Mesendoderm (in vitro differentiated cells): ENCODE results near the gene SPSB1.
"Not testable (repeated sequence)": the region's sequence is repeated elsewhere in the genome, so short reads cannot be mapped to it uniquely, and the experiment has no call there.

Source experiments
- DNase-seq: peaks from one replicate; pipeline ENCODE4 v3.0.0; 2013
- H2AK5ac ChIP-seq: 2 replicates; pipeline ENCODE4 v1.6.1; 2013; ENCODE audit warnings: low read length, inconsistent platforms
- H2BK120ac ChIP-seq: 2 replicates; pipeline ENCODE4 v1.6.1; 2013; ENCODE audit warnings: low read depth, mild to moderate bottlenecking, low read length, moderate library complexity, mixed read lengths
- H2BK15ac ChIP-seq: replicated peaks from 2 replicates; pipeline ENCODE4 v1.6.1; 2013; ENCODE audit warnings: low read depth, mild to moderate bottlenecking, moderate library complexity
- H2BK5ac ChIP-seq: 2 replicates; pipeline ENCODE4 v1.6.1; 2013; ENCODE audit warnings: low read length, inconsistent platforms
- H3K18ac ChIP-seq: 2 replicates; pipeline ENCODE4 v1.6.1; 2013; ENCODE audit warnings: mild to moderate bottlenecking, low read length, mixed read lengths
- H3K23ac ChIP-seq: one replicate; pipeline ENCODE4 v1.6.1; 2013; ENCODE audit warnings: low read length
- H3K27ac ChIP-seq: 2 replicates; pipeline ENCODE4 v1.5.1; 2013; ENCODE audit warnings: low read depth, mild to moderate bottlenecking, inconsistent platforms, low read length, moderate library complexity
- H3K27me3 ChIP-seq: 2 replicates; pipeline ENCODE4 v1.6.1; 2013; ENCODE audit warnings: low read length, control low read depth, mild to moderate bottlenecking, inconsistent platforms; ENCODE audit not compliant: insufficient read depth, poor library complexity
- H3K36me3 ChIP-seq: 2 replicates; pipeline ENCODE4 v1.6.1; 2013; ENCODE audit warnings: low read length, inconsistent platforms; ENCODE audit not compliant: control insufficient read depth, insufficient read depth
- H3K4ac ChIP-seq: one replicate; pipeline ENCODE4 v1.6.1; 2013; ENCODE audit warnings: low read depth, mild to moderate bottlenecking, low read length, moderate library complexity
- H3K4me1 ChIP-seq: 2 replicates; pipeline ENCODE4 v1.6.1; 2013; ENCODE audit warnings: low read depth, low read length, inconsistent platforms; ENCODE audit not compliant: control insufficient read depth
- H3K4me2 ChIP-seq: 2 replicates; pipeline ENCODE4 v1.6.1; 2013; ENCODE audit warnings: low read length
- H3K4me3 ChIP-seq: 2 replicates; pipeline ENCODE4 v1.5.1; 2013; ENCODE audit warnings: mild to moderate bottlenecking, low read length
- H3K56ac ChIP-seq: one replicate; pipeline ENCODE4 v1.6.1; 2013; ENCODE audit warnings: low read length
- H3K79me1 ChIP-seq: 2 replicates; pipeline ENCODE4 v1.6.1; 2013; ENCODE audit warnings: low read length, inconsistent platforms
- H3K79me2 ChIP-seq: 2 replicates; pipeline ENCODE4 v1.6.1; 2013; ENCODE audit warnings: mild to moderate bottlenecking, low read length; ENCODE audit not compliant: control insufficient read depth, insufficient read depth
- H3K9ac ChIP-seq: 2 replicates; pipeline ENCODE4 v1.6.1; 2013; ENCODE audit warnings: low read length, inconsistent platforms
- H4K5ac ChIP-seq: one replicate; pipeline ENCODE4 v1.6.1; 2013; ENCODE audit warnings: low read length
- H4K8ac ChIP-seq: one replicate; pipeline ENCODE4 v1.6.1; 2013; ENCODE audit warnings: low read depth, mild to moderate bottlenecking, control low read depth, low read length, moderate library complexity
- WGBS: extraction: QIAGEN DNeasy Blood & Tissue Kit; methylation state at CpG from one replicate; pipeline ENCODE4 v1.1.7; 2013; ENCODE audit warnings: low lambda C conversion rate, missing lambda C conversion rate; ENCODE audit not compliant: insufficient coverage; ENCODE audit errors: extremely low coverage; 5-methylcytosine and 5-hydroxymethylcytosine counted together

Gene SPSB1

GRCh38 chr1:9296850-9297249 is 4.2 kb downstream of the SPSB1 start:
- no peak overlapping the region for H4K8ac ChIP-seq
- no peak overlapping the region for H3K9ac ChIP-seq
- H3K27ac ChIP-seq, result no peak overlapping the region
- H3K4me2 ChIP-seq, result no peak overlapping the region
- no peak overlapping the region for H2BK5ac ChIP-seq
- H3K4ac ChIP-seq, result no peak overlapping the region
- H2BK120ac ChIP-seq, result no peak overlapping the region
- no peak overlapping the region for H3K56ac ChIP-seq
- H4K5ac ChIP-seq, result no peak overlapping the region
- no peak overlapping the region for H2BK15ac ChIP-seq
- no peak overlapping the region for H3K23ac ChIP-seq
- H3K79me2 ChIP-seq, result peaks cover 14% of the 10 kb centered on the region
- no peak overlapping the region for H3K4me3 ChIP-seq
- no peaks in the 10 kb centered on the region for H3K4me1 ChIP-seq
- no peak overlapping the region for H2AK5ac ChIP-seq
- DNase-seq, result no peak
- H3K36me3 ChIP-seq, result no peaks in the 10 kb centered on the region
- WGBS, result no CpG with 5 or more reads among the region's 6 CpGs
- peaks cover 18% of the 10 kb centered on the region for H3K79me1 ChIP-seq
- no peak overlapping the region for H3K18ac ChIP-seq
- no peaks in the 10 kb centered on the region for H3K27me3 ChIP-seq

- Histone ChIP-seq H2BK120ac (no peak overlapping the region), H3K79me1 (peaks cover 20% of the 10 kb centered on the region), H3K27ac (no peak overlapping the region), H3K9ac (no peak overlapping the region), H4K5ac (no peak overlapping the region), H3K36me3 (no peaks in the 10 kb centered on the region), H4K8ac (no peak overlapping the region), H3K4me1 (no peaks in the 10 kb centered on the region), H3K4me3 (no peak overlapping the region), H2BK5ac (no peak overlapping the region), H3K18ac (no peak overlapping the region), H3K56ac (no peak overlapping the region), H3K27me3 (no peaks in the 10 kb centered on the region), H3K23ac (no peak overlapping the region), H2BK15ac (no peak overlapping the region), H3K79me2 (peaks cover 14% of the 10 kb centered on the region), H3K4ac (no peak overlapping the region), H3K4me2 (no peak overlapping the region), H2AK5ac (no peak overlapping the region)
- WGBS, result no CpG with 5 or more reads among the region's 9 CpGs
- no peak for DNase-seq
Measured at GRCh38 chr1:9297831-9298230, 5.1 kb downstream of the SPSB1 start.

GRCh38 chr1:9298282-9298681 is 5.6 kb downstream of the SPSB1 start:
- Histone ChIP-seq H3K4me1 (no peaks in the 10 kb centered on the region), H2BK120ac (no peak overlapping the region), H3K4me2 (no peak overlapping the region)

GRCh38 chr1:9299571-9300541 is 7.2 kb downstream of the SPSB1 start:
- not testable (repeated sequence) for H3K4me1 ChIP-seq, H2BK5ac ChIP-seq, H3K27ac ChIP-seq, H3K4me2 ChIP-seq, H3K56ac ChIP-seq, H3K18ac ChIP-seq, H3K79me2 ChIP-seq, H3K23ac ChIP-seq, H2BK120ac ChIP-seq, H3K4me3 ChIP-seq, H2BK15ac ChIP-seq, H4K8ac ChIP-seq, H3K36me3 ChIP-seq, H3K4ac ChIP-seq, H4K5ac ChIP-seq, H3K9ac ChIP-seq, H3K27me3 ChIP-seq, H2AK5ac ChIP-seq
- DNase-seq, result peak; percentile 60
- peaks cover 15% of the 10 kb centered on the region for H3K79me1 ChIP-seq
- whole genome bisulfite sequencing, result no CpG with 5 or more reads among the region's 16 CpGs

More at GRCh38 chr1:9298282-9298681, 5.6 kb downstream of the SPSB1 start:
- Histone ChIP-seq H3K4ac (no peak overlapping the region), H3K18ac (no peak overlapping the region), H3K79me1 (peaks cover 20% of the 10 kb centered on the region), H3K4me3 (no peak overlapping the region), H3K23ac (no peak overlapping the region), H3K56ac (no peak overlapping the region), H3K9ac (no peak overlapping the region), H2AK5ac (no peak overlapping the region), H3K36me3 (no peaks in the 10 kb centered on the region), H3K27ac (no peak overlapping the region), H2BK15ac (no peak overlapping the region), H4K5ac (no peak overlapping the region), H3K27me3 (no peaks in the 10 kb centered on the region), H2BK5ac (no peak overlapping the region), H3K79me2 (peaks cover 14% of the 10 kb centered on the region), H4K8ac (no peak overlapping the region)
- no CpG with 5 or more reads among the region's 3 CpGs for WGBS
- DNase-seq, result no peak

GRCh38 chr1:9300573-9300972 is 7.9 kb downstream of the SPSB1 start:
- Histone ChIP-seq H2BK120ac (no peak overlapping the region), H3K79me2 (peaks cover 5% of the 10 kb centered on the region), H3K18ac (no peak overlapping the region), H3K27ac (no peak overlapping the region), H3K4me3 (no peak overlapping the region), H3K4me1 (no peaks in the 10 kb centered on the region), H3K79me1 (peaks cover 18% of the 10 kb centered on the region), H3K23ac (no peak overlapping the region), H3K36me3 (no peaks in the 10 kb centered on the region), H4K8ac (no peak overlapping the region), H2BK5ac (no peak overlapping the region), H3K4ac (no peak overlapping the region), H4K5ac (no peak overlapping the region), H3K56ac (no peak overlapping the region), H2BK15ac (no peak overlapping the region), H3K27me3 (no peaks in the 10 kb centered on the region), H3K9ac (no peak overlapping the region), H2AK5ac (no peak overlapping the region), H3K4me2 (no peak overlapping the region)
- no peak for DNase-seq
- whole genome bisulfite sequencing, result no CpG with 5 or more reads among the region's 6 CpGs
